Activated CD8-positive, alpha-beta memory T cell treated with anti-CD3 and anti-CD28 coated beads, Interleukin-2, amount 50 U/mL, for 24 hours (primary cell): ENCODE measurements around the gene TSPAN19.

ENCODE experiments used
- DNase-seq: peaks from one replicate; pipeline ENCODE4 v3.0.0-alpha.2; 2020; ENCODE audit errors: extremely low read depth

The TSPAN19 gene

GRCh38 chr12:85000729-85001128, 35.3 kb downstream of the TSPAN19 start:
- no peak for DNase-seq

- DNase-seq, result no peak
These were observed 37.7 kb downstream of the TSPAN19 start for GRCh38 chr12:84998341-84998740.

GRCh38 chr12:84996759-84997158, 39.3 kb downstream of the TSPAN19 start:
- no peak for DNase-seq

GRCh38 chr12:84995641-84996040, 40.4 kb downstream of the TSPAN19 start:
- DNase-seq, result no peak

- DNase-seq, result no peak
These were observed 41.7 kb downstream of the TSPAN19 start for GRCh38 chr12:84994426-84994825.

- no peak for DNase-seq
These were observed 49.5 kb downstream of the TSPAN19 start for GRCh38 chr12:84986586-84986985.

GRCh38 chr12:84986117-84986516, 50.0 kb downstream of the TSPAN19 start:
- DNase-seq, result no peak

GRCh38 chr12:84983289-84983688, 52.8 kb downstream of the TSPAN19 start:
- no peak for DNase-seq

- no peak for DNase-seq
These were observed 53.2 kb downstream of the TSPAN19 start for GRCh38 chr12:84982888-84983287.

GRCh38 chr12:84978921-84979320, 57.2 kb downstream of the TSPAN19 start:
- DNase-seq, result no peak

GRCh38 chr12:84976133-84976532, 59.9 kb downstream of the TSPAN19 start:
- no peak for DNase-seq

GRCh38 chr12:84974155-84974815, 61.8 kb downstream of the TSPAN19 start:
- DNase-seq, result no peak

GRCh38 chr12:84973026-84973425, 63.1 kb downstream of the TSPAN19 start:
- no peak for DNase-seq

- no peak for DNase-seq
These were observed 66.9 kb downstream of the TSPAN19 start for GRCh38 chr12:84969226-84969625.
